GM12878 (cell line): Measurements from ENCODE around the gene MRPS12. TPM values are rescaled to one million over a fixed set of nuclear protein-coding genes. Genes with fewer than 3 reads are reported as not detected.

ENCODE experiments used
- ATAC-seq: fragments of 200-7000 bp; cut with Tn5 transposase; 3 replicates; pipeline ENCODE4 v1.9.1; 2020; ENCODE audit warnings: mild to moderate bottlenecking, moderate library complexity
- BruUV-seq: library from RNA; stranded (reverse); fragments of 400-500 nt; replicated peaks from 2 replicates; lab custom pipeline; 2021; lab: Mats Ljungman, UMichigan
- CTCF ChIA-PET: fragments of 300-600 bp; sonication (Branson Sonifier 250); formaldehyde crosslinking; extraction: SDS; loops from one replicate; lab custom pipeline; 2021; ENCODE audit warnings: inconsistent platforms; lab: Yijun Ruan, JAX
- POLR2A ChIA-PET: fragments of 350-600 bp; formaldehyde crosslinking; extraction: SDS; loops from one replicate; lab custom pipeline; 2021; ENCODE audit warnings: inconsistent platforms; lab: Charles Lee
- RAD21 ChIA-PET: fragments of 300-600 bp; sonication (Branson Sonifier 250); formaldehyde crosslinking; loops from one replicate; lab custom pipeline; 2023; ENCODE audit warnings: antibody characterized with exemption; ENCODE audit not compliant: unreplicated experiment; lab: Charles Lee
- SMC1A ChIA-PET: fragments of 300-600 bp; sonication (Branson Sonifier 250); formaldehyde crosslinking; loops from one replicate; lab custom pipeline; 2023; ENCODE audit not compliant: unreplicated experiment, uncharacterized antibody; lab: Charles Lee
- DNase-seq: peaks from one replicate; pipeline ENCODE4 v3.0.0-alpha.2; 2011; ENCODE audit warnings: low read depth, low spot score
- FAIRE-seq: peaks from 3 replicates; lab custom pipeline; 2011; peaks lifted over from hg19 to GRCh38; lab: Jason Lieb, UNC
- H2AFZ ChIP-seq: 2 replicates; pipeline ENCODE4 v1.6.0; 2011; ENCODE audit warnings: low read depth, low read length, control low read depth; ENCODE audit not compliant: control insufficient read depth
- H3K27ac ChIP-seq: 2 replicates; pipeline ENCODE4 v1.5.1; 2011; ENCODE audit warnings: control low read depth; ENCODE audit not compliant: control insufficient read depth, insufficient read depth
- H3K27me3 ChIP-seq, 2 experiments: replicated peaks in 1 of 2; 2 replicates each; pipeline versions ENCODE4 v1.6.0 to v1.6.1; 2011; ENCODE audit warnings: low read length in 1 of 2; ENCODE audit not compliant: control insufficient read depth in 2 of 2, insufficient read depth in 2 of 2
- H3K36me3 ChIP-seq, 2 experiments: 2 replicates each; pipeline ENCODE4 v1.5.1; 2011; ENCODE audit warnings: low read length in 1 of 2; ENCODE audit not compliant: control insufficient read depth in 2 of 2, insufficient read depth in 2 of 2
- H3K4me1 ChIP-seq: 2 replicates; pipeline ENCODE4 v1.6.1; 2011; ENCODE audit warnings: mild to moderate bottlenecking, low read length, moderate library complexity, mixed read lengths; ENCODE audit not compliant: control insufficient read depth, insufficient read depth
- H3K4me2 ChIP-seq: 2 replicates; pipeline ENCODE4 v1.6.0; 2011; ENCODE audit warnings: control low read depth; ENCODE audit not compliant: control insufficient read depth, insufficient read depth
- H3K4me3 ChIP-seq: fragments of 200-600 bp; sonication (generic); 2 replicates; pipeline ENCODE4 v1.5.1; 2016
- H3K79me2 ChIP-seq: 2 replicates; pipeline ENCODE4 v1.6.0; 2011; ENCODE audit warnings: low read length; ENCODE audit not compliant: control insufficient read depth, insufficient read depth
- H3K9ac ChIP-seq: 2 replicates; pipeline ENCODE4 v1.8.0; 2011; ENCODE audit warnings: low read length, control low read depth, mixed read lengths; ENCODE audit not compliant: control insufficient read depth, insufficient read depth
- H3K9me3 ChIP-seq: replicated peaks from 3 replicates; pipeline ENCODE4 v1.5.1; 2011; ENCODE audit warnings: mild to moderate bottlenecking, low read length; ENCODE audit not compliant: control insufficient read depth, insufficient read depth
- H4K20me1 ChIP-seq: 2 replicates; pipeline ENCODE4 v1.6.0; 2011; ENCODE audit not compliant: control insufficient read depth, insufficient read depth
- ETV6 ChIP-seq, 2 experiments: fragments of 450-650 bp in 1 of 2; IDR thresholded peaks in 1 of 2; conservative IDR thresholded peaks in 1 of 2; 2 replicates each; pipeline ENCODE4 v1.6.1; 2014; ENCODE audit warnings: antibody characterized with exemption in 1 of 2, borderline replicate concordance in 1 of 2, low read depth in 1 of 2, mild to moderate bottlenecking in 1 of 2, moderate library complexity in 1 of 2
- MEF2B ChIP-seq: fragments of 450-650 bp; IDR thresholded peaks from 2 replicates; pipeline ENCODE4 v1.6.1; 2018; ENCODE audit warnings: mild to moderate bottlenecking, moderate library complexity; ENCODE audit not compliant: partially characterized antibody, poor library complexity, severe bottlenecking
- MTA2 ChIP-seq: fragments of 450-650 bp; IDR thresholded peaks from 2 replicates; pipeline ENCODE4 v1.6.1; 2016; ENCODE audit warnings: low read depth, mild to moderate bottlenecking, moderate library complexity
- NFYA ChIP-seq: IDR thresholded peaks from 2 replicates; pipeline ENCODE4 v1.6.1; 2011; ENCODE audit warnings: low read depth, mild to moderate bottlenecking, low read length, improper control_type of control experiment, borderline replicate concordance
- PRDM15 ChIP-seq: fragments of 450-650 bp; formaldehyde crosslinking; IDR thresholded peaks from 2 replicates; pipeline ENCODE4 v1.4.0; 2020; ENCODE audit warnings: mild to moderate bottlenecking, moderate library complexity
- WGBS: methylation state at CpG from one replicate; pipeline ENCODE4 v1.1.6; 2016; ENCODE audit warnings: low lambda C conversion rate; ENCODE audit not compliant: insufficient replicate concordance, insufficient coverage; ENCODE audit errors: missing lambda C conversion rate; 5-methylcytosine and 5-hydroxymethylcytosine counted together
- in situ Hi-C: fragments of 300-500 bp; cut with MboI; formaldehyde crosslinking; loops from 9 replicates; pipeline ENCODE4 v1.14.3; 2018; ENCODE audit warnings: mixed read lengths
- intact Hi-C: fragments of 100-400 bp; cut with micrococcal nuclease; formaldehyde crosslinking; loops from one replicate; pipeline ENCODE4 v1.14.2; 2022; ENCODE audit not compliant: unreplicated experiment
- polyA plus RNA-seq, 11 experiments: library from polyadenylated mRNA; depleted of rRNA in 4 of 11; unstranded in 6 of 11; stranded (reverse) in 5 of 11; fragments of >200 nt; fragmentation: Nextera tagmentation in 4 of 11; fragmentation: Illumina TruSeq in 1 of 11; extraction: Ambion mirVana in 4 of 11; extraction: Trizol in 1 of 11; gene quantifications; 1 replicate in 1 of 11; 2 replicates in 10 of 11; pipeline versions ENCODE4 v1.2.1 to v1.2.3, GENCODE V29; 2011 to 2016; ENCODE audit warnings: inconsistent platforms in 2 of 11, missing spikeins in 2 of 11, low read depth in 1 of 11
- total RNA-seq, 4 experiments: library from RNA; depleted of rRNA in 3 of 4; stranded (reverse); fragments of >200 nt in 3 of 4; fragmentation: Illumina TruSeq in 1 of 4; extraction: Trizol in 1 of 4; gene quantifications; 2 replicates each; pipeline versions ENCODE4 v1.2.1 to v1.2.3, GENCODE V29; 2013 to 2021

Gene MRPS12
- total and polyA plus RNA-seq, 10 of the 15 experiments (the other 5 are each of a cell fraction or from before 2014, with no cell fraction given) = 7.3 to 205 (median 77.3) TPM

GRCh38 chr19:38922482-38922881 is 8.3 kb upstream of the MRPS12 start (continued):
- TF ChIP-seq ETV6 (conservative IDR thresholded peaks at IDR 0.05 in 1 of 2, IDR thresholded peaks at IDR 0.05 in 1 of 2; ENCODE audit: borderline replicate concordance in 1 of 2, low read depth in 1 of 2) (no peak), MTA2 (no peak)

- Histone ChIP-seq H3K36me3 (peaks cover 1 to 14% of the 10 kb centered on the region in 2 experiments), H3K27me3 (no peaks in the 10 kb centered on the region), H3K27ac (no peak overlapping the region), H4K20me1 (no peaks in the 10 kb centered on the region), H3K4me3 (no peak overlapping the region), H2AFZ (no peak overlapping the region), H3K9ac (no peak overlapping the region), H3K9me3 (no peaks in the 10 kb centered on the region), H3K4me2 (no peak overlapping the region), H3K4me1 (no peaks in the 10 kb centered on the region; the same call in 1 of the 2 replicates), H3K79me2 (peaks cover 4% of the 10 kb centered on the region)
- no TSS peak for BruUV-seq
- no peak for DNase-seq
- ChIA-PET RAD21 (no interaction called here), CTCF (interaction anchor here (2.1 kb wide), 1 partner anchor 409 kb away, joined by 4 read pairs; no protein-coding TSS in a partner anchor), POLR2A (no interaction called here), SMC1A (no interaction called here)
- no peak for FAIRE-seq
- WGBS = 94% methylated on average over 7 of the region's 7 CpGs
- in situ Hi-C loops = no loop called here
- no peak for ATAC-seq
- no peak for TF ChIP-seq MEF2B
- TF ChIP-seq PRDM15 (CRISPR knock-in tag) = no peak
- TF ChIP-seq NFYA = no peak
- intact Hi-C loops = no loop called here
These were observed 6.4 kb upstream of the MRPS12 start for GRCh38 chr19:38924388-38924787.
